ENCODE measurements around the gene PYROXD2. TPM values are rescaled to one million over a fixed set of nuclear protein-coding genes. Genes with fewer than 3 reads are reported as not detected.

PYROXD2 gene
- polyA plus RNA-seq, 1 donor from 2014 or later: 0.11 TPM

DNA sequence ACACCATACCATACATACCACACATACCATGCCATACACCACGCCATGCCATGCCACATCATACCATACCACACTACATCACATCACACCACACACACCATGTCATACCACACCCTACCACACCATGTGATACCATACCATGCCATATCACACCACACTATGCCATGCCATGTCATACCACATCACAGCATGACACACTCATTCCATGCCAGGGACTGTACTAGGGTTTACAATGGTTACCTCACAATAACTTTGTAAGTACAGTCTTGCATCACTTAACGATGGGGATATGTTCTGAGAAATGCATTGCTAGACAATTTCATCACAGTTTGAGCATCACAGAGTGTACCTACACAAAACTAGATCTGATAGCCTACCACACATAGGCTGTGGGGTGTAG is 14.5 kb downstream of the PYROXD2 start:
- H3K4me2 ChIP-seq (ENCODE audit: low read length): no peak overlapping the region
- no peaks in the 10 kb centered on the region for H3F3A ChIP-seq (ENCODE audit: insufficient read depth, low read length, poor library complexity, severe bottlenecking)
- H3K27me3 ChIP-seq (ENCODE audit: insufficient read depth, low read depth, low read length): no peaks in the 10 kb centered on the region
- no peaks in the 10 kb centered on the region for H3K9me2 ChIP-seq (ENCODE audit: insufficient read depth, low read length)
- H4K20me1 ChIP-seq (ENCODE audit: insufficient read depth): no peaks in the 10 kb centered on the region
- H3K27ac ChIP-seq (ENCODE audit: low read length): no peak overlapping the region
- no peak overlapping the region for H3K4me3 ChIP-seq (ENCODE audit: low read length)
- no peak overlapping the region for H2AFZ ChIP-seq (ENCODE audit: low read depth, low read length)
- H3K9me3 ChIP-seq (ENCODE audit: low read length): no peaks in the 10 kb centered on the region
- TF ChIP-seq TAF1 (IDR thresholded peaks at IDR 0.05; ENCODE audit: low read depth): no peak
- TF ChIP-seq EZH2 (IDR thresholded peaks at IDR 0.05; ENCODE audit: borderline replicate concordance, insufficient read depth, low read length, poor library complexity, severe bottlenecking): no peak
- TF ChIP-seq, protein P1, sequence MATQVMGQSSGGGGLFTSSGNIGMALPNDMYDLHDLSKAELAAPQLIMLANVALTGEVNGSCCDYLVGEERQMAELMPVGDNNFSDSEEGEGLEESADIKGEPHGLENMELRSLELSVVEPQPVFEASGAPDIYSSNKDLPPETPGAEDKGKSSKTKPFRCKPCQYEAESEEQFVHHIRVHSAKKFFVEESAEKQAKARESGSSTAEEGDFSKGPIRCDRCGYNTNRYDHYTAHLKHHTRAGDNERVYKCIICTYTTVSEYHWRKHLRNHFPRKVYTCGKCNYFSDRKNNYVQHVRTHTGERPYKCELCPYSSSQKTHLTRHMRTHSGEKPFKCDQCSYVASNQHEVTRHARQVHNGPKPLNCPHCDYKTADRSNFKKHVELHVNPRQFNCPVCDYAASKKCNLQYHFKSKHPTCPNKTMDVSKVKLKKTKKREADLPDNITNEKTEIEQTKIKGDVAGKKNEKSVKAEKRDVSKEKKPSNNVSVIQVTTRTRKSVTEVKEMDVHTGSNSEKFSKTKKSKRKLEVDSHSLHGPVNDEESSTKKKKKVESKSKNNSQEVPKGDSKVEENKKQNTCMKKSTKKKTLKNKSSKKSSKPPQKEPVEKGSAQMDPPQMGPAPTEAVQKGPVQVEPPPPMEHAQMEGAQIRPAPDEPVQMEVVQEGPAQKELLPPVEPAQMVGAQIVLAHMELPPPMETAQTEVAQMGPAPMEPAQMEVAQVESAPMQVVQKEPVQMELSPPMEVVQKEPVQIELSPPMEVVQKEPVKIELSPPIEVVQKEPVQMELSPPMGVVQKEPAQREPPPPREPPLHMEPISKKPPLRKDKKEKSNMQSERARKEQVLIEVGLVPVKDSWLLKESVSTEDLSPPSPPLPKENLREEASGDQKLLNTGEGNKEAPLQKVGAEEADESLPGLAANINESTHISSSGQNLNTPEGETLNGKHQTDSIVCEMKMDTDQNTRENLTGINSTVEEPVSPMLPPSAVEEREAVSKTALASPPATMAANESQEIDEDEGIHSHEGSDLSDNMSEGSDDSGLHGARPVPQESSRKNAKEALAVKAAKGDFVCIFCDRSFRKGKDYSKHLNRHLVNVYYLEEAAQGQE (IDR thresholded peaks at IDR 0.05; ENCODE audit: borderline replicate concordance): no peak
- TF ChIP-seq MXI1 (conservative IDR thresholded peaks at IDR 0.05; ENCODE audit: poor library complexity, severe bottlenecking): no peak
- TF ChIP-seq, protein P2, sequence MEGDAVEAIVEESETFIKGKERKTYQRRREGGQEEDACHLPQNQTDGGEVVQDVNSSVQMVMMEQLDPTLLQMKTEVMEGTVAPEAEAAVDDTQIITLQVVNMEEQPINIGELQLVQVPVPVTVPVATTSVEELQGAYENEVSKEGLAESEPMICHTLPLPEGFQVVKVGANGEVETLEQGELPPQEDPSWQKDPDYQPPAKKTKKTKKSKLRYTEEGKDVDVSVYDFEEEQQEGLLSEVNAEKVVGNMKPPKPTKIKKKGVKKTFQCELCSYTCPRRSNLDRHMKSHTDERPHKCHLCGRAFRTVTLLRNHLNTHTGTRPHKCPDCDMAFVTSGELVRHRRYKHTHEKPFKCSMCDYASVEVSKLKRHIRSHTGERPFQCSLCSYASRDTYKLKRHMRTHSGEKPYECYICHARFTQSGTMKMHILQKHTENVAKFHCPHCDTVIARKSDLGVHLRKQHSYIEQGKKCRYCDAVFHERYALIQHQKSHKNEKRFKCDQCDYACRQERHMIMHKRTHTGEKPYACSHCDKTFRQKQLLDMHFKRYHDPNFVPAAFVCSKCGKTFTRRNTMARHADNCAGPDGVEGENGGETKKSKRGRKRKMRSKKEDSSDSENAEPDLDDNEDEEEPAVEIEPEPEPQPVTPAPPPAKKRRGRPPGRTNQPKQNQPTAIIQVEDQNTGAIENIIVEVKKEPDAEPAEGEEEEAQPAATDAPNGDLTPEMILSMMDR (IDR thresholded peaks at IDR 0.05; ENCODE audit: poor library complexity, severe bottlenecking): no peak
- no peak for TF ChIP-seq SMC3 (conservative IDR thresholded peaks at IDR 0.05; ENCODE audit: poor library complexity)
- TF ChIP-seq POLR2AphosphoS5 (IDR thresholded peaks at IDR 0.05): no peak
- TF ChIP-seq RAD21 (conservative IDR thresholded peaks at IDR 0.05): no peak
- no peaks in the 10 kb centered on the region for H3K79me2 ChIP-seq (replicated peaks; ENCODE audit: insufficient read depth, low read length)
- H3K9ac ChIP-seq (ENCODE audit: low read length): no peak overlapping the region
- no peaks in the 10 kb centered on the region for H3K36me3 ChIP-seq (ENCODE audit: insufficient read depth, low read length)

DNA sequence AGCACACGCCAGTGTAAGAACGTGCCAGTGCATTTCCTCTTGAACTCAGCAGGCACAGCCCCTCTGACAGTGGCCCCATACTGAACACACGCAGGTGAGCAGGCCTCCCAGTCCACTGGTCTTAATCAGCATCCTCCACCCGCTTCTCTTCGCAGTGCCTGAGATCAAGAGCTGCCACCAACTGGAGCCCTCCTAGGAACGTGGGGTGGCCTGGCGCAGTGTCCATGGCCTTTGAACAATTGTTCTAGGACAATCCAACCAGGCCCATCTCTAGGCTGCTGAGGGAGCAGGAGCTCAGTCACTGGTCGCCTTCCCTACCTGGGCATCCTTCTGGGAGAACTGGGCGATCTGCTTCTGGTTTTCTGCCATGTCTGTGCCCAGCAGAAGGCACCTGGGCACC is 15.2 kb downstream of the PYROXD2 start:
- Histone ChIP-seq H4K20me1 (ENCODE audit: insufficient read depth) (no peaks in the 10 kb centered on the region), H3K9me3 (ENCODE audit: low read length) (no peaks in the 10 kb centered on the region), H3K79me2 (replicated peaks; ENCODE audit: insufficient read depth, low read length) (no peaks in the 10 kb centered on the region), H3K9ac (ENCODE audit: low read length) (no peak overlapping the region), H2AFZ (ENCODE audit: low read depth, low read length) (no peak overlapping the region), H3K9me2 (ENCODE audit: insufficient read depth, low read length) (no peaks in the 10 kb centered on the region), H3K27me3 (ENCODE audit: insufficient read depth, low read depth, low read length) (no peaks in the 10 kb centered on the region), H3K36me3 (ENCODE audit: insufficient read depth, low read length) (no peaks in the 10 kb centered on the region), H3K4me2 (ENCODE audit: low read length) (no peak overlapping the region), H3K4me3 (ENCODE audit: low read length) (no peak overlapping the region), H3K27ac (ENCODE audit: low read length) (no peak overlapping the region), H3F3A (ENCODE audit: insufficient read depth, low read length, poor library complexity, severe bottlenecking) (no peaks in the 10 kb centered on the region)
- no peak for TF ChIP-seq POLR2AphosphoS5 (IDR thresholded peaks at IDR 0.05)

DNA sequence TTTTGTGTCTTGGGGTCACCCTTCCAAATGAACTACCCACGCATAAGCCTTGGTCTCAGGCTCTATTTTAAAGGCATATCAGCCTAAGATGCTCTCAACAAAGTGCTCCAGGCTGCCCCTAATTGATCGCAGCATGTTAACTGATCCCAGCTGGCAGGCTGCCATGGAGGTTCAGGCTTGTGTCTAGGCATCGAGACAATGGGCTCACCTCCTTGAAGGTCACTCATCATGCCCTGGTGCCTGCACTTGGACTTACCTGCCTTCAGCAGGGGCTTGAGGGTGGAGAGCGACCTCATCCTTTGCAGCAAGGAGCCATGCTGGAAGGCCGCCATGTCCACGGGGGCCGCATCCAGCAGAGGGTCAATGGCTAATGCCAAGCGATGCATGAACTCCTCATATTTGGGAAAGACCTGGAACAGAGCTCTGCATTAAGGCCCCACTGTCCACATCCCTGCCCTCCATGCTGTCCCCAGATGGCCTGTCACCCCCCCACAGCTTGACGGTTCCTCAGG is 17.8 kb downstream of the PYROXD2 start:
- no peak overlapping the region for H3K27ac ChIP-seq (ENCODE audit: low read length)
- H2AFZ ChIP-seq (ENCODE audit: low read depth, low read length): no peak overlapping the region
- no peaks in the 10 kb centered on the region for H4K20me1 ChIP-seq (ENCODE audit: insufficient read depth)
- no peak overlapping the region for H3K4me2 ChIP-seq (ENCODE audit: low read length)
- no peaks in the 10 kb centered on the region for H3K79me2 ChIP-seq (replicated peaks; ENCODE audit: insufficient read depth, low read length)
- no peak overlapping the region for H3K9ac ChIP-seq (ENCODE audit: low read length)
- no peak overlapping the region for H3K4me3 ChIP-seq (ENCODE audit: low read length)
- H3K9me2 ChIP-seq (ENCODE audit: insufficient read depth, low read length): no peaks in the 10 kb centered on the region
- H3K36me3 ChIP-seq (ENCODE audit: insufficient read depth, low read length): no peaks in the 10 kb centered on the region
- H3K9me3 ChIP-seq (ENCODE audit: low read length): no peaks in the 10 kb centered on the region
- no peaks in the 10 kb centered on the region for H3F3A ChIP-seq (ENCODE audit: insufficient read depth, low read length, poor library complexity, severe bottlenecking)
- no peaks in the 10 kb centered on the region for H3K27me3 ChIP-seq (ENCODE audit: insufficient read depth, low read depth, low read length)
- TF ChIP-seq, protein P1 (IDR thresholded peaks at IDR 0.05; ENCODE audit: borderline replicate concordance): no peak
- no peak for TF ChIP-seq EP300 (conservative IDR thresholded peaks at IDR 0.05; ENCODE audit: poor library complexity, severe bottlenecking)
- TF ChIP-seq SMC3 (conservative IDR thresholded peaks at IDR 0.05; ENCODE audit: poor library complexity): no peak
- TF ChIP-seq, protein P2 (IDR thresholded peaks at IDR 0.05; ENCODE audit: poor library complexity, severe bottlenecking): no peak
- no peak for TF ChIP-seq TAF1 (IDR thresholded peaks at IDR 0.05; ENCODE audit: low read depth)
- no peak for TF ChIP-seq RAD21 (conservative IDR thresholded peaks at IDR 0.05)
- no peak for TF ChIP-seq EZH2 (IDR thresholded peaks at IDR 0.05; ENCODE audit: borderline replicate concordance, insufficient read depth, low read length, poor library complexity, severe bottlenecking)

Data from neural cell (in vitro differentiated cells).